Left lung (tissue), 10 donors: Measurements from ENCODE around the gene SND1. TPM values are rescaled to one million over a fixed set of nuclear protein-coding genes. Genes with fewer than 3 reads are reported as not detected.

ENCODE experiments used
- ATAC-seq: fragments of 200-7000 bp; cut with Tn5 transposase; one replicate; pipeline ENCODE4 v1.9.1; 2020; ENCODE audit warnings: moderate library complexity
- DNase-seq, 4 donors: peaks; one replicate each; pipeline ENCODE4 v3.0.0-alpha.2; 2013 to 2020
- H3K27ac ChIP-seq, 2 donors: fragments of 200-600 bp; sonication (generic) in 1 of 2; one replicate each; pipeline versions ENCODE4 v1.5.0 to v1.8.0; 2020 to 2021
- H3K27me3 ChIP-seq, 2 donors: fragments of 200-600 bp; sonication (generic) in 1 of 2; one replicate each; pipeline versions ENCODE4 v1.5.0 to v1.8.0; 2020 to 2021
- H3K36me3 ChIP-seq, 2 donors: fragments of 200-600 bp; sonication (generic) in 1 of 2; one replicate each; pipeline versions ENCODE4 v1.5.0 to v1.8.0; 2020 to 2021
- H3K4me1 ChIP-seq, 2 donors: fragments of 200-600 bp; one replicate each; pipeline ENCODE4 v1.8.0; 2021
- H3K4me3 ChIP-seq, 2 donors: fragments of 200-600 bp; sonication (generic) in 1 of 2; one replicate each; pipeline versions ENCODE4 v1.5.0 to v1.8.0; 2020 to 2021; ENCODE audit warnings: mild to moderate bottlenecking in 1 of 2
- H3K9me3 ChIP-seq, 2 donors: fragments of 200-600 bp; sonication (generic) in 1 of 2; one replicate each; pipeline versions ENCODE4 v1.5.0 to v1.8.0; 2020 to 2021
- CTCF ChIP-seq, 2 donors: fragments of 200-600 bp; sonication (generic) in 1 of 2; IDR thresholded peaks; one replicate each; pipeline versions ENCODE4 v1.5.0 to v1.8.0; 2021; ENCODE audit warnings: antibody characterized with exemption in 2 of 2
- intact Hi-C, 2 donors: fragments of 100-400 bp; cut with DNase I; formaldehyde crosslinking; loops; one replicate each; pipeline versions ENCODE4 v1.11.2 to v1.14.2; 2022
- polyA plus RNA-seq, 6 donors: library from polyadenylated mRNA; unstranded; fragments of 120-200 nt; gene quantifications; one replicate each; pipeline ENCODE4 v1.2.1, GENCODE V29; 2013; ENCODE audit not compliant: insufficient read length in 6 of 6
- total RNA-seq, 2 donors: library from RNA; stranded (reverse); fragmentation: NEBNext Ultra II Directional; extraction: Animal tissue kit (Norgen Biotek cat#: 25700); gene quantifications; one replicate each; pipeline ENCODE4 v1.2.1, GENCODE V29; 2021
- donor health status: DM: no; HTN: yes; CAD: no.
- donor health status: DM: no; HTN: no; CAD: no.

Gene SND1
- total and polyA plus RNA-seq, 8 donors: 141 to 229 (median 156) TPM

DNA sequence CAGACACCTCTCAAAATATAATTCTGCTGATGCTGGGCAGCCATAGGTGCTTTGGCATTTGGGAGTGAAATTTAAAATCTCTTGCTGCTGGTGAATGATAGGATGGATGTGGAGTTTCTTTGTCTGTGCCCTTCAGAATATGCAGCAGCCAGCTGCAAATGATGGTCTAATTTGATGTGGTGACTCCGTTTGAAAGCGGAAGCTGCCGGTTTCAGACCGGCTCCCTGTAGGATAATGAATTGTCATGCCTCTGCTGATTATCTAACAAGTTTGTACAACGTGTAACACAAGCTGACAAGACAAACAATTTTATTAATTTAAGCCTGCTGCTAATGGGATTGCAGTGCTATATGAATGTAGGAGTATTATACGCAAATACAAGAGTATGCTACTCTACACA is 103.5 kb downstream of the SND1 start:
- Histone ChIP-seq H3K36me3 (no peaks in the 10 kb centered on the region), H3K4me1 (peaks cover 0 to 11% of the 10 kb centered on the region in 2 donors), H3K4me3 (no peak overlapping the region), H3K9me3 (no peaks in the 10 kb centered on the region), H3K27me3 (no peaks in the 10 kb centered on the region), H3K27ac (no peak overlapping the region)
- DNase-seq (no peak), ATAC-seq (no peak)
- intact Hi-C loops: no loop called here
- TF ChIP-seq CTCF (IDR thresholded peaks at IDR 0.05): no peak

- H3K4me1 ChIP-seq: peaks cover 0 to 11% of the 10 kb centered on the region in 2 donors
- no peak for TF ChIP-seq CTCF (IDR thresholded peaks at IDR 0.05)
- DNase-seq (no peak), ATAC-seq (no peak)
- H3K27me3 ChIP-seq: no peaks in the 10 kb centered on the region
- no peaks in the 10 kb centered on the region for H3K36me3 ChIP-seq
- no peaks in the 10 kb centered on the region for H3K9me3 ChIP-seq
- no peak overlapping the region for H3K4me3 ChIP-seq
- intact Hi-C loops: no loop called here
- no peak overlapping the region for H3K27ac ChIP-seq
These were observed 104.0 kb downstream of the SND1 start for GRCh38 chr7:127755965-127756364.

GRCh38 chr7:127758105-127758504 is 106.1 kb downstream of the SND1 start:
- H3K9me3 ChIP-seq: no peaks in the 10 kb centered on the region
- no peak overlapping the region for H3K27ac ChIP-seq
- DNase-seq (no peak), ATAC-seq (no peak)
- H3K4me1 ChIP-seq: peaks cover 0 to 11% of the 10 kb centered on the region in 2 donors
- no peak for TF ChIP-seq CTCF (IDR thresholded peaks at IDR 0.05)
- H3K4me3 ChIP-seq: no peak overlapping the region
- no peaks in the 10 kb centered on the region for H3K27me3 ChIP-seq
- intact Hi-C loops: no loop called here
- H3K36me3 ChIP-seq: no peaks in the 10 kb centered on the region

GRCh38 chr7:127758845-127759244 is 106.9 kb downstream of the SND1 start:
- Histone ChIP-seq H3K4me3 (no peak overlapping the region), H3K27me3 (no peaks in the 10 kb centered on the region), H3K36me3 (no peaks in the 10 kb centered on the region), H3K27ac (no peak overlapping the region), H3K4me1 (peaks cover 0 to 10% of the 10 kb centered on the region in 2 donors), H3K9me3 (no peaks in the 10 kb centered on the region)
- ATAC-seq (no peak), DNase-seq (no peak)
- TF ChIP-seq CTCF (IDR thresholded peaks at IDR 0.05): no peak
- intact Hi-C loops: no loop called here

DNA sequence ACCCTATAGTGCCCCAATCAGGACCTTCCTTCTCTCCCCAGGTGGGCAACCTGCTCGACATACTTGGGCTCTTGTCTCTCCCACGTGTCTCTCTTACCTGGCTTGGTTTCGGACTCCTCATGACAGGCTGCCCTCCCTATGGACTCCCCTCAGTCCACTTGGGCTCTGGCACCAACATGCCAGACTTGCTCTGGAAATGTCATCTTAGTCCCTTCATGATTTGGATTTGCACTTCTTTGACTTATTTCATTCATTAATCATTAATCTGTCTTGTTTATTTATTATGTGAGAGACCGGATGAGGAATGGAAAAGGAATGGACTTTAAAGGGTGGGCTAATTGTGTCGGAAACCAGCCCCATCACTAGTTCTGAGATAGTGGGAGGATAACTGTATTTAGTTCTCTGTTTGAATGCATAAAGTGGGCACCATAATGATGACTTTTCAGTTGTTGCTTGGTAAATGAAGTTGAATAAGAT is 108.0 kb downstream of the SND1 start:
- Histone ChIP-seq H3K27me3 (no peaks in the 10 kb centered on the region), H3K9me3 (no peaks in the 10 kb centered on the region), H3K36me3 (no peaks in the 10 kb centered on the region), H3K4me1 (no peaks in the 10 kb centered on the region), H3K4me3 (no peak overlapping the region), H3K27ac (no peak overlapping the region)
- TF ChIP-seq CTCF (IDR thresholded peaks at IDR 0.05): no peak
- DNase-seq (no peak), ATAC-seq (no peak)
- intact Hi-C loops: no loop called here
